ENCODE data around the gene ENPP4.

GRCh38 chr6:46129629-46130511, at the start of gene ENPP4:
- TF ChIP-seq, protein P1, sequence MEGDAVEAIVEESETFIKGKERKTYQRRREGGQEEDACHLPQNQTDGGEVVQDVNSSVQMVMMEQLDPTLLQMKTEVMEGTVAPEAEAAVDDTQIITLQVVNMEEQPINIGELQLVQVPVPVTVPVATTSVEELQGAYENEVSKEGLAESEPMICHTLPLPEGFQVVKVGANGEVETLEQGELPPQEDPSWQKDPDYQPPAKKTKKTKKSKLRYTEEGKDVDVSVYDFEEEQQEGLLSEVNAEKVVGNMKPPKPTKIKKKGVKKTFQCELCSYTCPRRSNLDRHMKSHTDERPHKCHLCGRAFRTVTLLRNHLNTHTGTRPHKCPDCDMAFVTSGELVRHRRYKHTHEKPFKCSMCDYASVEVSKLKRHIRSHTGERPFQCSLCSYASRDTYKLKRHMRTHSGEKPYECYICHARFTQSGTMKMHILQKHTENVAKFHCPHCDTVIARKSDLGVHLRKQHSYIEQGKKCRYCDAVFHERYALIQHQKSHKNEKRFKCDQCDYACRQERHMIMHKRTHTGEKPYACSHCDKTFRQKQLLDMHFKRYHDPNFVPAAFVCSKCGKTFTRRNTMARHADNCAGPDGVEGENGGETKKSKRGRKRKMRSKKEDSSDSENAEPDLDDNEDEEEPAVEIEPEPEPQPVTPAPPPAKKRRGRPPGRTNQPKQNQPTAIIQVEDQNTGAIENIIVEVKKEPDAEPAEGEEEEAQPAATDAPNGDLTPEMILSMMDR (IDR thresholded peaks at IDR 0.05) = peak in 1 of 6 experiments; percentile 15
- peak; percentile 77 to 80 for TF ChIP-seq POLR2A (IDR thresholded peaks at IDR 0.05)

Measured in adrenal gland (tissue), 5 donors.